ENCODE results near the gene ZPBP.

The ZPBP gene

DNA sequence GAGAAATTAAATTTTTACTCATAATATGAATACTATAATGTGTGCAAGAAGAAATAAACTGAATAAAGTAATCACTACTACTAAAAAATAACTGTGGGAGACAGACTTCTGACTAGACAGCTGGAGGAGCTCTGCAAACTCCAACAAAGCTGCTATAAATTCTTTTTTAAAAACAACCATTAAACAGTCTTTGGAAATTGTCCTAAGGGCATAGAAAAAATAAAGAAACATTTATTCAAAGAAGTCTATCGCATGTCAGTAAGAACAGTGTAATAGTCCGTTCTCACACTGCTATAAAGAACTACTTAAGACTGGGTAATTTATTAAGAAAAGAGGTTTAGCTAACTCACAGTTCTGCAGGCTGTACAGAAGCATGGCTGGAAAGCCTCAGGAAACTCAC lies 56.0 kb downstream of the ZPBP start:
- no peak for DNase-seq

DNA sequence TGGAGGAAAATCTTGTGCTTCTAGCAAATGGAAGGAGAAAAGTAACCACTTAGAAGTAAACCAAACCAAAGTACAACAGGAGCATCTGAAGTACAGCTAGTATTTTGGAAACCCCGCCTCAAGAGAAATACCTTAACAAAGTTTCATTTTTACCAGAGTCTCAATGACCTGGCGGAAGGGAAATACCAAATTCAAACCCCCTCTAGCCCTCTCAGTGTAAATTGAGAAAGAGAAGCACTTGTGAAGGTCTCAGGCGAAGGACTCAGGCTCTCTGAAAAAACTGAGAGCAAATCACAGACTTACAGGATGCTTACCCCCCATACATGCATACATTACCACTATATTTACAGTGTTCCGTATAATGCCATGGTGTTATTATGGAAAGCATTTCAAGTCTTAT lies 70.1 kb downstream of the ZPBP start:
- DNase-seq = no peak

DNA sequence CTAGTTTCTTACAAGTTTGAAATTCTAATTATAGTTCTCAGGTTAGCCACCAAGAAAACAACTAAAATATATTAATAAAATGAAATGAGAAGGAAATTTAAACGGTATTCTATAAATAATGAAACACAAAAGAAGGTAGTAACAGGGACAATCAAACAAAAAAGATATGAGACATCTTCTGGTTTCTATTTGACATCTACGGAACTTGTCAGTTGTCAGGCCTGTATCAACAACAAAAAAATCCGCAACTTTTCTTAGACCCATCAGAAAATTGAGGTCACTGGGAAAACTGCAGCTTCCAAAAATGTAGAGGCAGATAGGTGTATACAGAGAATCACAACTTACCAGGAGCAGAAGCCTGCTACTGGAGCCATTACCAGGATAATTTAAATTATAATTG lies 70.6 kb downstream of the ZPBP start:
- no peak for DNase-seq

DNA sequence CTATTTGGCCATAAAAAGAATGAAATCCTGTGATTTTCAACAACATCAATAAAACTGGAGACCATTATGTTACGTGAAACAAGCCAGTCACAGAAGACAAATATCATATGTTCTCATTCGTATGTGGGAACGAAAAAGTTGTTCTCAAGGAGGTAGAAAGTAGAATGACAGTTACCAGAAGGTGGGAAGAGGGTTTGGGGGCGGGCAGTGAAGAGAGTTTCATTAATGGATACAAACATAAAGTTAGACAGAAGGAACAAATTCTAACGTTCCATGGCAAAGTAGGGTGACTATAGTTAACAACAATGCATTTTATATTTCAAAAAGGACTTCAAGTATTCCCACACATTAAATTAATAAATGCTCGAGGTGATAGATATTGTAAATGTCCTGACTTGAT lies 97.4 kb downstream of the ZPBP start:
- no peak for DNase-seq

DNA sequence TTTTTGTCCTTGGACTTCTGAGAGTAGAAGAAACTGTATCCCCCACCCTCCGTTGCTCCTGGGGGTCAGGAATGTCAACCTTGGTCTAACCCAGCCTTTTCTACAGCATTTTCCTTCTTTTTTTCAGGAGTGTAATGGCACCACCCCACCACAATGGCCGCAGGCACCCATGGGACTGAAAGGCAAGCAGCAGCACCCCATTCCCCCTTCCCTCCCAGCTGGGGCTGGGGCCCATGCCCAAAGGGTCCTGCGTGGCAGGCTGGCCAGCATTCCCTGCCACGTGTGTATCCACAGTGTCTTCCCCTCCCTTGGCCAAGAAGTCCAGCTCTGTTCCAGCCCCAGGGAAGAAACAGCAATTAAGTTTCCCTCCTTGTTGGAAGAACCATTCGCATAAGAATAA lies 106.9 kb downstream of the ZPBP start:
- DNase-seq = no peak

DNA sequence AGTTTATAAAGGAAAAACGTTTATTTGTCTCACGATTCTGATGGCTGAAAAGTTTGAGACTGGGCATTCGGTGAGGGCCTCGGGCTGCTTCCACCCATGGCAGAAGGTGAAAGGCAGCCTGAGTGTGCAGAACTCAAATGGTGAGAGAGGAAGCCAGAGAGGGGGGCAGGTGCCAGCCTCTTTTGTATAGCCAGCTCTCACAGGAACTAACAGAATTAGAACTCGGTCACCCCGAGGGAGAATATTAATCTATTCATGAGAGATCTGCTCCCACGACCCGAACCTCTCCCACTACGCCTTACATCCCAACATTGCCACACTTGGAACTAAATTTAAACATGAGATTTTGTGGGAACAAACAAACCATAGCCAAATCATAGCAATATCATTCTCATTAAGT lies 112.6 kb downstream of the ZPBP start:
- DNase-seq = no peak

DNA sequence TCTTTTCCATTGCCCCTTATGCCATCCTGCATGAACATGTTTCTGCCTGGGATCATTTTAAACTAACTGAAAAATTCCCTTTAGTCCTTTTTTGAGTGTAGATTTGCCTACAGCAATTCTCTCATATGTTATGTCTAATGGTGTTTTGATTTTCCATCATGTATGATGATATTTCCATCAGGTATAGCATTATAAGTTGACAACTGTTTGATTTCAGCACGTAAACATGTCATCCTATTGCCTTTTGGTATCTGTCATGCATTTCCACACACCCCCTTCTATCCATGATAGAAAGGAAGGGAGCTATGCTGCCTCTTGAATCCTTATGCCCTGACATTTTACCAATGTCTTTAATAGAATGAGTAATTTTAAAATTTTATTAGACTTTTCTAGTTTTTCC lies 116.8 kb downstream of the ZPBP start:
- no peak for DNase-seq

DNA sequence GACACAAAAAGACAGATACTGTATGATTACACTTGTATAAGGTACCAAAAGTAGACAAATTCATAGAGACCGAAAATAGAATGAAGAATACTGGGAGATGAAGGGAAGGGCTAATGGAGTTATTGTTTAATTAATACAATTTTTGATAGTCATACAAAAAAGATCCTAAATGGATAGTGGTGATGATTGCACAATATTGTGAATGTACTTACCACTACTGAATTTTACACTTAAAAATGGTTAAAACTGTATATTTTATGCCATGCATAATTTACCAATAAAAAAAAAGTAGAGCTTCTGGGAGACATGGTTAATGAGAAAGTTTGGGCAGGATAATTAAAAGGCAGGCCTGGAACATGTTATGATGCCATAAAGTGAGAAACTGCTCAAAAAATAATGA lies 119.0 kb downstream of the ZPBP start:
- DNase-seq = no peak

DNA sequence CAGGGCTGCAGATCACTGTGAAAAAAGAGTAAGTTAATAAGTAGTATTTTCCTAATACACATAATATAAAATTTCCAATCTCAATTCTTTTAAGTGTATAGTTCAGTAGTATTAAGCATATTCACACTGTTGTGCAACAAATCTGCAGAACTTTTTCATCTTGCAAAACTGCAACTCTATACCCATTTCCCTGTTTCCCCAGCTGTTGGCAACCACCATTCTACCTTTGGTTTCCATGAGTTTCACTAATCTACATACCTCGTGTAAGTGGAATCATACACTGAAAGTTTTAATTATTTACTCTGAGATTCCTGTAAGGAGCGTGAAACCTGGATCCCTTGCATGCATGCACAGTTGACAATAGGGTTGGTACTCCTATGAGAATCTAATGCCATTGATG lies 155.4 kb downstream of the ZPBP start:
- DNase-seq = no peak

DNA sequence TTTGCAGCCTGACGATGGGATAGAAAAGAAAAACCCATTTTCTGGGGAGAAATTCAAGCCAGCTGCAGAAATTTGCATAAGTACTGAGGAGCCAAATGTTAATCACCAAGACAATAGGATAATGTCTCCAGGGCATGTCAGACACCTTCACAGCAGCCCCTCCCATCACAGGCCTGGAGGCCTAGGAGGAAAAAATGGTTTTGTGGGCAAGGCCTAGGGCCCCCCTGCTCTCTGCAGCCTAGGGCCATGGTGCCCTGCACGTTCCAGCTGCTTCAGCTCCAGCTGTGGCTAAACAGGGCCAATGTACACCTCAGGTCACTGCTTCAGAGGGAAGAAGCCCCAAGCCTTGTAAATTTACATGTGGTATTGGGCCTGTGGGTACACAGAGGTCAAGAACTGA lies 161.4 kb downstream of the ZPBP start:
- no peak for DNase-seq

DNA sequence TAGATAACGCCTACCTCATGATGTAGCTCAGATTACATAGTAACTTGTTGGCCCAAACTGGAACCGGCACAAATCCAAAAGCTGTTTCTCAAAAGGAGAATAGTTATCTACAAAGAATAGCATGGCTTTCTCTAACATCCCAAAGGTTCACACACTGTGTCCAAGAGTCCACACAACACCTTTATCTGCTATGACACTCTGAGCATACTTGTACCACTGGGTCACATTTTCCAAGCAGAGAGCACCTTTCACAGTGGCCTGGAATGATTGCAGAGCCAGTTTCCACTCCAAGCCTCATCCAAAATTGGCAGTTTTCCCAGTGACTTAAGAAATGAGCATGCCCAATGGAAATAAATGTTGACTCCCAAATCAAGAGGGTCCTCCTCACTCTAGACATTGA lies 164.3 kb downstream of the ZPBP start:
- DNase-seq = no peak

DNA sequence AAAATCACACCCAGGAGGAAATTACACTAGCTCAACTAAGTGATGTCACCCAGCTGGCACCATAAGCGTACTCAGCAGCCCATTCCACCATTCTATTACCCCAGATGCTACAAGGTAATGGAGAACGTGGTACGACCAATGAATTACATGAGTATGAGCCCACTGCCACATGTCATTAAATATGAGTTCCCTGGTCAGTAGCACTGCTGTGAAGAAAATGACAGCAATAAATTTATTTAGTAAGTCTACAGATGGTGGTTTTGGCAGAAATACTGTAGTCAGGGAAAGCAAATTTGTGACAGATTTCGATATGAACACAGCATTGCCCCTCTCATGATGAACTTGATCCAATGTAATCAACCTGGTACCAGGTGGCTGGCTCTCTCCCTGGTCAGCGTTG lies 165.4 kb downstream of the ZPBP start:
- DNase-seq = no peak

DNA sequence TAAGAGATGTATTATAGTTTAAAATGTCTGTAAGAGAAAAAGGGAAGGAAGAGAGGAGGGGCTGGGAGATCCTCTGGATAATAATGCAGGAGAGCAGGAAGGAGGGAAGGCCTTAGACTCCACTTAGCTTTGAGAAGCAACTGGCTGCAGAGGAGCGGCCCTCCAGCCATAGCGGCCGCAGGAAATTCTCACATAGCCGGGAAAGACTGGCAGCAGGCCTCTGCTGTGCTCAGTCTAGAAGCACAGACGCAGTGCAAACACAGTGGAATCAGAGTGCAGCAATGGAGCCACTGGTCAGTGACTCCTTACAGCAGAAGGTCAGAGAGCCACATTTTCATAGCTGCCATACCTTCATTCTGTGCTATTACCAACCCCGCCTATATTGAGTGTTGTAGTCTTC lies 166.3 kb downstream of the ZPBP start:
- DNase-seq = no peak

DNA sequence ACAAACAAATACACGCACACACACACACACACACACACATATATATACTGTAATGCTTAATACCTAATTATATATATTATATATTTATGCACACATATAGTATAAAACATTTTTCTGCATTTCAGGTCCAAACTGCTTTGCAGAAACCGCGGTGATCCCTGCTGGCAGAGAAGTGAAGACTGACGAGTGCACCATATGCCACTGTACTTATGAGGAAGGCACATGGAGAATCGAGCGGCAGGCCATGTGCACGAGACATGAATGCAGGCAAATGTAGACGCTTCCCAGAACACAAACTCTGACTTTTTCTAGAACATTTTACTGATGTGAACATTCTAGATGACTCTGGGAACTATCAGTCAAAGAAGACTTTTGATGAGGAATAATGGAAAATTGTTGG lies 181.1 kb downstream of the ZPBP start:
- DNase-seq = no peak

DNA sequence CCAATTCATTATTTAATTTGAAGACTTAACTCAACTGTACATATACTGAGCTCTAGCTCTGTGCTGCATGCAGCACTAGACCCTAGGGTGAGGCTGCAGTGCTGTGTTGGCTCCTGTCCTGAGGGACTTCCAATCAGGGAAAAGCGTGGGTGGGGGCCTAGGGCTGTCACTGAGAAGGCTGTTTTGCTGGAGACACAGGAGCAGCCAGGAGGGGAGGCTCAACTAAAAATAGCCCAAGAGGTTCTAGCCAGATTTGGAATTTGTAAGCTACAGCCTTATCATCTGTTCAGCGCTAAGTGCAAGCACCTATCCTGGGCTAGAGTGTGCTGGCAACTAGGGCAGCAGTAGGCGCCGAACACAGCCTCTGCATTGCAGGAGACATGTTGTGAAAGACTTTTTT lies 198.5 kb downstream of the ZPBP start:
- DNase-seq = no peak

DNA sequence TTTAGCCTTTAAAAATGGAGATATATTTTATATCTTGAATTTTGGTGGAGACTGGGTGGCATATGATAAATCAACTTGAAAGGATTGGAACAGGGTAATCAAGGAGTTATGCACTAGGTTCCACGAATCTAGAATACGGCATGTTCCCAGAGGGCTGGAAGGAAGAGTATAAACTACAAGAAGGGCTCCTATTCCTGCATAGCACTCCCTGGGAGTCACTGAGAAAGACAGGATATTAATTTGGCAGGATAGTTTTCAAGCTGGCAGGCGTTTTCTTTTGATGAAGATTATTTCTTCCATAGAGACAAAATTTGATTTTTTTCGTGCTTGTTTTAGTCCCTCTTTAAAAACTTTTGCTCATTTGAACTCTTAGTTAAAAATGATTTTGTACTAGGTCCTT lies 199.9 kb downstream of the ZPBP start:
- DNase-seq = no peak

DNA sequence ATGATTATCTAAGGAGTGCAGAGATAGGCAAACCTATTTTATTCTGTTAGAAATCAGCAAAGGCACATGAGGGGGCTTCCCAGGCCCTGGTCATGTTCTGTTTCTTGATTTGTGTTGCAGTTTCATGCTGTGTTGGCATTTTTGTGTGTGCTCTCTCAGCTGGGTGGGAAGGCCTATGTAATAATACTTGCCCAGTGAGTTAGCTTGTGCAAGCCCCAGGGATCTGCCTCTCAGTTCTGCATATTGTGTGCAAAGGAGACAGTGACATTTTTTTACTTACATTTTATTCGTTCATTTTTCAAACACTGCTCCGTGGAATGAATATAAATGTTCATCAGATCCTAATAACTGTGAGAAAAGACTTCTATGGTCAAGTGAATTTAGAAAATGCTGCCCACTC lies 200.6 kb downstream of the ZPBP start:
- no peak for DNase-seq
